Body of pancreas (tissue), 4 donors: ENCODE data around the gene MUL1. TPM values are rescaled to one million over a fixed set of nuclear protein-coding genes. Genes with fewer than 3 reads are reported as not detected.

Experiments
- ATAC-seq: fragments of 150-250 bp; one replicate; pipeline ENCODE4 v1.9.1; 2016
- DNase-seq, 4 donors: peaks; one replicate each; pipeline ENCODE4 v3.0.0-alpha.2; 2019
- H3K27ac ChIP-seq, 4 donors: fragments of 200-600 bp; sonication (generic); 1 replicate in 3 of 4; 2 replicates in 1 of 4; pipeline versions ENCODE4 v1.5.1 to v1.6.1; 2016 to 2019; ENCODE audit warnings: mild to moderate bottlenecking in 1 of 4, mixed read lengths in 1 of 4, moderate library complexity in 1 of 4
- H3K27me3 ChIP-seq, 2 donors: fragments of 200-600 bp; sonication (generic); one replicate each; pipeline ENCODE4 v1.6.0; 2016; ENCODE audit warnings: mild to moderate bottlenecking in 1 of 2
- H3K36me3 ChIP-seq, 2 donors: fragments of 200-600 bp; sonication (generic); replicated peaks in 1 of 2; 2 replicates each; pipeline ENCODE4 v1.5.1; 2016; ENCODE audit warnings: low read depth in 2 of 2; ENCODE audit not compliant: insufficient read depth in 1 of 2
- H3K4me1 ChIP-seq: fragments of 200-600 bp; sonication (generic); one replicate; pipeline ENCODE4 v1.6.0; 2016
- H3K4me3 ChIP-seq, 2 donors: fragments of 200-600 bp; sonication (generic); 1 replicate in 1 of 2; 2 replicates in 1 of 2; pipeline ENCODE4 v1.5.1; 2016 to 2019
- H3K9me3 ChIP-seq, 3 donors: fragments of 200-600 bp; sonication (generic); 1 replicate in 2 of 3; 2 replicates in 1 of 3; pipeline ENCODE4 v1.5.1; 2016
- CTCF ChIP-seq, 7 experiments: fragments of 450-650 bp in 4 of 7; fragments of 200-600 bp in 3 of 7; sonication (generic) in 3 of 7; IDR thresholded peaks; one replicate each; pipeline ENCODE4 v1.5.1; 2016 to 2019; ENCODE audit warnings: antibody characterized with exemption in 7 of 7
- POLR2A ChIP-seq, 3 donors: fragments of 450-650 bp; IDR thresholded peaks; one replicate each; pipeline ENCODE4 v1.6.1; 2016; ENCODE audit warnings: antibody characterized with exemption in 3 of 3, mild to moderate bottlenecking in 2 of 3
- WGBS, 2 donors: methylation state at CpG; one replicate each; pipeline ENCODE4 v1.1.5; 2017; 5-methylcytosine and 5-hydroxymethylcytosine counted together
- intact Hi-C: fragments of 100-400 bp; cut with DNase I; formaldehyde crosslinking; loops from one replicate; pipeline ENCODE4 v1.15.1; 2023
- total RNA-seq, 2 donors: library from RNA; depleted of rRNA; stranded (reverse); fragments of >200 nt; gene quantifications; one replicate each; pipeline ENCODE4 v1.1.0, GENCODE V29; 2016

MUL1 gene
- total RNA-seq, 2 donors from 2014 or later = 18.7 to 20.4 TPM

- intact Hi-C loops = loop anchor here (5.0 to 10.0 kb wide), 3 partner anchors 116 to 576 kb away; no protein-coding TSS in a partner anchor
- 37 to 46% methylated on average over 6 of the region's 6 CpGs for WGBS, 2 donors
- Histone ChIP-seq H3K36me3 (no peaks in the 10 kb centered on the region), H3K4me3 (no peak overlapping the region), H3K9me3 (no peaks in the 10 kb centered on the region), H3K27ac (no peak overlapping the region), H3K27me3 (peaks cover 0 to 13% of the 10 kb centered on the region in 2 donors), H3K4me1 (peaks cover 15% of the 10 kb centered on the region)
- no peak for TF ChIP-seq POLR2A (IDR thresholded peaks at IDR 0.05)
- TF ChIP-seq CTCF (IDR thresholded peaks at IDR 0.05) = no peak
- no peak for DNase-seq
- no peak for ATAC-seq
These were observed 16.8 kb downstream of the MUL1 start for GRCh38 chr1:20491178-20491577.

- intact Hi-C loops = no loop called here
- Histone ChIP-seq H3K9me3 (no peaks in the 10 kb centered on the region), H3K27ac (no peak overlapping the region), H3K27me3 (peaks cover 0 to 24% of the 10 kb centered on the region in 2 donors), H3K4me3 (no peak overlapping the region), H3K36me3 (no peaks in the 10 kb centered on the region), H3K4me1 (peaks cover 36% of the 10 kb centered on the region)
- no peak for DNase-seq
- TF ChIP-seq POLR2A (IDR thresholded peaks at IDR 0.05) = no peak
- no peak for TF ChIP-seq CTCF (IDR thresholded peaks at IDR 0.05)
- WGBS, 2 donors = 10 to 16% methylated on average over 4 of the region's 4 CpGs
- no peak for ATAC-seq
These were observed 20.7 kb downstream of the MUL1 start for GRCh38 chr1:20487236-20487590.

GRCh38 chr1:20486457-20487235 lies 21.3 kb downstream of the MUL1 start:
- intact Hi-C loops = no loop called here
- DNase-seq (peak; percentile 48 to 76 (median 64)), ATAC-seq (peak; percentile 56)
- WGBS, 2 donors = 0 to 1% methylated on average over 3 to 50 of the region's 51 CpGs
- TF ChIP-seq POLR2A (IDR thresholded peaks at IDR 0.05) (peak in 1 of 3 donors; percentile 25), CTCF (IDR thresholded peaks at IDR 0.05) (no peak)
- H3K9me3 ChIP-seq = no peaks in the 10 kb centered on the region
- H3K4me1 ChIP-seq = peaks cover 37% of the 10 kb centered on the region
- peak overlapping the region; percentile 18 to 69 (median 42) for H3K27ac ChIP-seq
- no peaks in the 10 kb centered on the region for H3K36me3 ChIP-seq
- H3K27me3 ChIP-seq = peaks cover 0 to 24% of the 10 kb centered on the region in 2 donors
- peak overlapping the region in 1 of 2 donors; percentile 36 for H3K4me3 ChIP-seq

- H3K36me3 ChIP-seq = no peaks in the 10 kb centered on the region
- peaks cover 0 to 24% of the 10 kb centered on the region in 2 donors for H3K27me3 ChIP-seq
- intact Hi-C loops = no loop called here
- 0 to 1% methylated on average over 32 to 44 of the region's 104 CpGs for WGBS, 2 donors
- H3K4me1 ChIP-seq = peaks cover 45% of the 10 kb centered on the region
- peak; percentile 39 to 67 (median 52) for DNase-seq
- TF ChIP-seq CTCF (IDR thresholded peaks at IDR 0.05) (no peak), POLR2A (IDR thresholded peaks at IDR 0.05) (peak in 1 of 3 donors; percentile 53)
- H3K9me3 ChIP-seq = no peaks in the 10 kb centered on the region
- peak; percentile 63 for ATAC-seq
- H3K27ac ChIP-seq = peak within 1 kb of the TSS; percentile 41 to 69 (median 52)
- peak within 1 kb of the TSS in 1 of 2 donors; percentile 36 for H3K4me3 ChIP-seq
These were observed 22.2 kb downstream of the MUL1 start, which contains the start of gene CAMK2N1 for GRCh38 chr1:20485527-20486456. CAMK2N1 (minus strand) TSS chr1:20486210; CDS start chr1:20485379, 831 bp downstream.
